Brain microvascular endothelial cell (primary cell): ENCODE measurements around the gene PAIP2.
"Not testable (repeated sequence)": the region's sequence is repeated elsewhere in the genome, so short reads cannot be mapped to it uniquely, and the experiment has no call there.

Experiments
- DNase-seq: peaks from one replicate; pipeline ENCODE4 v3.0.0-alpha.2; 2020
- H3K27ac ChIP-seq: fragments of 250-450 bp; sonication (Bioruptor Pico); 2 replicates; pipeline ENCODE4 v1.5.1; 2020; ENCODE audit warnings: mild to moderate bottlenecking, moderate library complexity
- H3K27me3 ChIP-seq: fragments of 250-450 bp; sonication (Bioruptor Pico); replicated peaks from 2 replicates; pipeline ENCODE4 v1.5.1; 2020; ENCODE audit warnings: mild to moderate bottlenecking
- H3K36me3 ChIP-seq: fragments of 250-450 bp; sonication (Bioruptor Pico); replicated peaks from 2 replicates; pipeline ENCODE4 v1.5.1; 2020; ENCODE audit warnings: mild to moderate bottlenecking
- H3K4me3 ChIP-seq: 2 replicates; pipeline ENCODE4 v1.5.1; 2011; ENCODE audit warnings: low read depth, mild to moderate bottlenecking, control low read depth, low read length, moderate library complexity
- CTCF ChIP-seq: IDR thresholded peaks from 2 replicates; pipeline ENCODE4 v1.5.1; 2011; ENCODE audit warnings: low read depth, mild to moderate bottlenecking, moderate library complexity, low read length, control low read depth, inconsistent platforms; ENCODE audit errors: missing control alignments
- in situ Hi-C: cut with HindIII; loops from 2 replicates; pipeline ENCODE4 v1.10.0; 2017; ENCODE audit warnings: low sequenced_read_pairs, low pct_ligation_motif_present

The PAIP2 gene

GRCh38 chr5:139403787-139404483 is 62.3 kb downstream of the PAIP2 start, which contains the start of gene SPATA24:
Gene SPATA24, minus strand, starts transcription at chr5:139404089. Its CDS starts 29 bp downstream, at chr5:139404060.
- Histone ChIP-seq H3K27ac (peak within 1 kb of the TSS; percentile 96), H3K27me3 (no peaks in the 10 kb centered on the region), H3K4me3 (peak within 1 kb of the TSS; percentile 64), H3K36me3 (no peaks in the 10 kb centered on the region)
- in situ Hi-C loops: loop anchor here (25.0 kb wide), 1 partner anchor 358 kb away; no protein-coding TSS in a partner anchor
- DNase-seq: peak; percentile 97
- no peak for TF ChIP-seq CTCF

- Histone ChIP-seq H3K4me3 (peak overlapping the region; percentile 64), H3K27me3 (no peaks in the 10 kb centered on the region), H3K36me3 (no peaks in the 10 kb centered on the region), H3K27ac (peak overlapping the region; percentile 96)
- DNase-seq: no peak
- in situ Hi-C loops: loop anchor here (25.0 kb wide), 1 partner anchor 358 kb away; no protein-coding TSS in a partner anchor
- no peak for TF ChIP-seq CTCF
Observed at GRCh38 chr5:139404484-139404840, 62.8 kb downstream of the PAIP2 start.

GRCh38 chr5:139406963-139407362 is 65.3 kb downstream of the PAIP2 start:
- Histone ChIP-seq H3K27ac (no peak overlapping the region), H3K27me3 (no peaks in the 10 kb centered on the region), H3K4me3 (no peak overlapping the region), H3K36me3 (no peaks in the 10 kb centered on the region)
- no peak for TF ChIP-seq CTCF
- no peak for DNase-seq
- in situ Hi-C loops: loop anchor here (25.0 kb wide), 1 partner anchor 355 kb away; no protein-coding TSS in a partner anchor

DNA sequence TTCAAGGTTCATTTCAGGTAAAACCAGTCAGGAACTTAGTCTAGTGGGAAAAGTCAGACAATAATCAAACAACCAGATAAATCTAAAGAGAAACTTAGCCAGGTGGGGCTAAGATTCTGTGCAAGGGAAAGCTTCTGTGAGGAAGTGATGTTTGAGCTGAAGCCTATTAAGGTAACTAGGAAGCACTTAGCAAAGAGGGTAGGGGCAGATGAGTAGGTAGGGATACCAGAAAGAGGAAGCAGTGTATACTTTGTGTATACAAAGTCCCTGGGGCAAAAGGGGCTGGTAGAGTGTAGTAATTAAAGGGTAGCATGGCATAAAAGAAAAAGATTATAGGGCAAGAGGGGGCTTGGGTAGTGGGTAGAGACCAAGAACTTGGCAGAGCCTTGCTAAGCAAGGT is 65.9 kb downstream of the PAIP2 start:
- no peaks in the 10 kb centered on the region for H3K27me3 ChIP-seq
- H3K4me3 ChIP-seq: no peak overlapping the region
- no peak for TF ChIP-seq CTCF
- H3K36me3 ChIP-seq: no peaks in the 10 kb centered on the region
- no peak overlapping the region for H3K27ac ChIP-seq
- DNase-seq: no peak
- in situ Hi-C loops: loop anchor here (25.0 kb wide), 1 partner anchor 355 kb away; no protein-coding TSS in a partner anchor

DNA sequence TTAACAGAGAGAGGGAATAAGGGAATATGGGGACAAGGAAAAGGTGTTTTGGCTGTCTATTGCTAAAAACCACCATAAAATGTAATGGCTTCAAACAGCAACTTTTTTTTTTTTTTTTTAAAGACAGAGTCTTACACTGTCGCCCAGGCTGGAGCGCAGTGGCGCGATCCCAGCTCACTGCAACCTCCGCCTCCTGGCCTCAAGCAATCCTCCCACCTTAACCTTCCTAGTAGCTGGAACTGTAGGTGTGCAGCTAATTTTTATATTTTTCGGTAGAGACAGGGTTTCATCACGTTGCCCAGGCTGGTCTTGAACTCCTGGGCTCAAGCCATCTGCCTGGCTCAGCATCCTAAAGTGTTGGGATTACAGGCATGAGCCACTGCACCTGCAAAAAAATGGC is 66.5 kb downstream of the PAIP2 start:
- no peak for TF ChIP-seq CTCF
- Histone ChIP-seq H3K4me3 (no peak overlapping the region), H3K27me3 (no peaks in the 10 kb centered on the region), H3K27ac (no peak overlapping the region), H3K36me3 (no peaks in the 10 kb centered on the region)
- DNase-seq: no peak
- in situ Hi-C loops: loop anchor here (25.0 kb wide), 1 partner anchor 354 kb away; no protein-coding TSS in a partner anchor

DNA sequence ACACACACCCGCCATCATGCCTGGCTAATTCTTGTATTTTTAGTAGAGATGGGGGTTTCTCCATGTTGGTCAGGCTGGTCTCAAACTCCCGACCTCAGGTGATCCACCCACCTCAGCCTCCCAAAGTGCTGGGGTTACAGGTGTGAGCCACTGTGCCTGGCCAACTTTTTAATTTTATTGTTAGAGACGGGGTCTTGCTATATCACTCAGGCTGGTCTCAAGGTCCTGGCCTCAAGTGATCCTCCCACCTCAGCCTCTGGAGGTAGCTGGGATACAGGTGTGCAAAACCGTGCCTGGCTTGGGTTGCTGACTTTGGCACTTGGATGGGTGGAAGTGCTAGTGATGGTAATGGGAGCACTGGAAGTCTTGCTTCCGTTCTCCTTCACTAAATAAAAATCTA is 67.5 kb downstream of the PAIP2 start:
- not testable (repeated sequence) for H3K36me3 ChIP-seq, H3K27me3 ChIP-seq, DNase-seq, H3K4me3 ChIP-seq, H3K27ac ChIP-seq
- in situ Hi-C loops: loop anchor here (25.0 kb wide), 1 partner anchor 353 kb away; no protein-coding TSS in a partner anchor
